ENCODE data around the gene CAMK4. TPM values are rescaled to one million over a fixed set of nuclear protein-coding genes. Genes with fewer than 3 reads are reported as not detected.
"Not testable (repeated sequence)": the region's sequence is repeated elsewhere in the genome, so short reads cannot be mapped to it uniquely, and the experiment has no call there.

Gene CAMK4
- total RNA-seq, 1 donor from 2014 or later, result 130 TPM

- not testable (repeated sequence) for DNase-seq
These were observed 33.4 kb downstream of the CAMK4 start for GRCh38 chr5:111257610-111258009.

GRCh38 chr5:111259636-111260035 is 35.5 kb downstream of the CAMK4 start:
- DNase-seq, result no peak

- no peak for DNase-seq
These were observed 37.4 kb downstream of the CAMK4 start for GRCh38 chr5:111261610-111262009.

DNA sequence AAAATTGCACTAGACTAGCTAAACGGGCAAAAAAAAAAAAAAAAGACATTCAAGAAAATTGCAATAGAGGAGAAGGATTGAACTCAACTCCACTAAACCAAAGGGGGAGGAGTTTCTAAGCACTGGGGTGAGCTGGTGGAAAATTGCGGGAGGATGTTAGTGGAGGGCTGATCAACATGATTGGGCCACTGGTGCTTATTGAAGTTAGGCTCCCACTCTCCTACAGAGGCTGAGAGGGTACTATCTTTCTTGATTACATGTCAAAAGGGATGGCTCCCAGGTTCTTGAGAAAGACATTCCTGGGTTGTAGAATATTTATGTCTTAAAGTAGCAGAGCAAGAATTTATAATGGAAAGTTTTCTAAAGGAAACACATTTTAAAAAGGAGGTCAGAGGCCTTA is 38.0 kb downstream of the CAMK4 start:
- no peak for DNase-seq

DNA sequence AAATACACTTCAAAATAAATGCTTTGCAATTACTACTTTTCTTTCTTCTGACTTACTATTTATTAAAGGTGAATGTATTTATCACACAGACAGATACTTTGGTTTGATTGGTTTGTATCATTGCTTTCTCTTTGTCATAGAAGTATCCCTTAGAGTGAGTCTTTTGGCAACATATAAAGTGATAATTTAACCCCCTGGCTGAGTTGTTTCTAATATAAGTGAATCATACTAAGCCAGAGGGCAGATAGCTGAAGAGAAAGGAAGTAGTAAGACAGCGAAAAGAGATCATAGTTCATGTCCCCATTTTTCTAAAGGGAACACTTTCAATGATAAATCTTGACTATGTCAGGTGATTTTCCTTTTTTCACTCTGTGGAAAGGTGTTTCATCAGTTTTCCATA is 38.6 kb downstream of the CAMK4 start:
- DNase-seq, result no peak

DNA sequence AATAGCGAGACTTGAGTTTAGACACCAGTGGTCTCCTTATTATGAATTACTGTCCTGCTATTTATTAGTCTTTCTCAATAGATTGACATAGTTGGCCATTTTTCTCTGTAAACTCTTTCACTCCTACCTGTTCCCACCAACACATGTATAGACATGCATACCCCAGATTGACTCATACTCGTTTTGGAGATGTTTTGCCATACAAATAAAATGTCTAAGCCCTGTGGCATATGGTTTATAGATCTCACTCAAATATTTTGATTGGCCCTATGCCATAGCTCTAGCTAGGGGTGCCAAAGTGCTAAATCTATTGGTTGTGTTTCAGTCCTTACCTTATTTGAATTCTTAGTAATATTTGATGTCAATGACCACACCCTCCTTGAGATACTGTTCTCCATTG is 42.3 kb downstream of the CAMK4 start:
- DNase-seq, result no peak

- DNase-seq, result no peak
These were observed 44.1 kb downstream of the CAMK4 start for GRCh38 chr5:111268300-111268699.

GRCh38 chr5:111271885-111272284 is 47.7 kb downstream of the CAMK4 start:
- no peak for DNase-seq

- no peak for DNase-seq
These were observed 52.9 kb downstream of the CAMK4 start for GRCh38 chr5:111277061-111277460.

GRCh38 chr5:111278858-111279504 is 54.8 kb downstream of the CAMK4 start:
- DNase-seq, result no peak

- peak; percentile 45 for DNase-seq
These were observed 56.2 kb downstream of the CAMK4 start for GRCh38 chr5:111280282-111280951.

DNA sequence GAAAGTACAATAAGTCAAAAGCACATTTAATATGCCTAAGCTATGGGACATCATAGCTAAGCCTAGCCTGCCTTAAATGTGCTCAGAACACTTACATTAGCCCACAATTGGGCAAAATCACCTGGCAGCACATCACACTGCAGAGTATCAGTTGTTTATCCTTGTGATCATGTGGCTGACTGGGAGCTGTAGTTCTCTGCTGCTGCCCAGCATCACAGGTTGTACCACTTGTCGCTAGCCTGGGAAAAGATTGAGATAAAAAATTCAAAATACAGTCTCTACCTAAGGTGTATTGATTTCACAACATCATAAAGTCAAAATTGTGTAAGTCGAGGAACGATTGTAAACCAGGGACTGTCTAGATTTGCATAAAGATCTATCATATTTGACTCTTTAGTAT is 58.6 kb downstream of the CAMK4 start:
- DNase-seq, result no peak

GRCh38 chr5:111284825-111285224 is 60.6 kb downstream of the CAMK4 start:
- DNase-seq, result no peak

- DNase-seq, result no peak
These were observed 70.4 kb downstream of the CAMK4 start for GRCh38 chr5:111294551-111294950.

- DNase-seq, result no peak
These were observed 71.5 kb downstream of the CAMK4 start for GRCh38 chr5:111295649-111296048.

- no peak for DNase-seq
These were observed 72.4 kb downstream of the CAMK4 start for GRCh38 chr5:111296570-111296969.

DNA sequence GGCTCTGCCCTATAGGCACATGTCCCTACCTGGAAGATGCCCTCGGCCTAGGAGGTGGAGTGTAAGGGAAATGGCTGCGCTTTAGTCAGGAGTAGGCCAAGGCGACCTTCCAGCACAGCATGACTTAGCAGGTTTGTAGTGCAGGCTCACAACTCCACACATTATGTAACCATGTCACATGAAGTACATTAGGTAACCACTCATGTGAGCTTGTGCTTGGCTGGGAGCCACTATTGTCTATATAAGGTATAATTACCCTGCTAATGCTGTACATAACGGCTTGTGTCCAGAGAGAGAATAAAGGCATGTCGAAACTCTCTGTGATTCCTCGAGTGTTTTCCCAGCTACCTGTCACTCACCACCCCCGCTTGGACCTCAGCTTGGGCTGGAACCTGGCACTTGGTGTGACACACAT is 74.9 kb downstream of the CAMK4 start:
- no peak for DNase-seq

GRCh38 chr5:111299831-111300432 is 75.7 kb downstream of the CAMK4 start:
- no peak for DNase-seq

DNA sequence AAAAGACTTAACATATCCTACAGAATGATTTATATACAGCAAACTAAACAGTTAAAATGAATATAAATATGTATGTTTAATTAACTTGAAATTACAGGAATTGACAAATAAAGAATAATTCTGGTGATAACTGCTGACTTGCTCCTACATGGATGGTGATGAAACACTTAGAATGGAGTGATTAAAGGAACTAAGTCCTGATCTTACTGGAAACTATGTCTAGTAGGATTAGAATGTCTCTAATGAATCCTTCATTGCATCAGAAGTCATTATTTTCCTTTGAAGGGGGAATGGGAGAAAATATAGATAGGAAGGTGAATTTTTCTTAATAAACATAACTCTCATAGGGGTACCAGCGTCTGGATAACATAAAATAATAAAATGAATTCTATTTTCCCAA is 77.1 kb downstream of the CAMK4 start:
- no peak for DNase-seq

- not testable (repeated sequence) for DNase-seq
These were observed 77.9 kb downstream of the CAMK4 start for GRCh38 chr5:111302043-111302442.

DNA sequence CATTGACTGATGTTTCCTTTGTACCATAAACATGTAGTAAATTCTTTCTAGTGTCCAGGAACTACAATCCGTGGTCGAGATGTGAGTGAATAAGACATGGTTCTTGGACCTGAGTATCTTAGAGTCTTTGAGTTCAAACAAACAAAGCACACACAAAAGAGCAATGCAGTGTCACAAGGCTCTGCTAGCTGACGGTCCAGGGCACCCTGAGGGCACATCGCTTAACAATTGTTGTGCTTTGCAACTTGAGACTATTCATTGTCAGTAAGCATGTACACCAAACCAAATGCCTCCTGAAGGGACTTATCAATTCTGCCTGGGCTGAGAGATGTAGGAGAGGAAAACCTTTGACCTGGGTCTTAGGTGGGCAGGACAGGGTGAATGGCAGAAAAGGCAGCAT is 84.8 kb downstream of the CAMK4 start:
- DNase-seq, result no peak

DNA sequence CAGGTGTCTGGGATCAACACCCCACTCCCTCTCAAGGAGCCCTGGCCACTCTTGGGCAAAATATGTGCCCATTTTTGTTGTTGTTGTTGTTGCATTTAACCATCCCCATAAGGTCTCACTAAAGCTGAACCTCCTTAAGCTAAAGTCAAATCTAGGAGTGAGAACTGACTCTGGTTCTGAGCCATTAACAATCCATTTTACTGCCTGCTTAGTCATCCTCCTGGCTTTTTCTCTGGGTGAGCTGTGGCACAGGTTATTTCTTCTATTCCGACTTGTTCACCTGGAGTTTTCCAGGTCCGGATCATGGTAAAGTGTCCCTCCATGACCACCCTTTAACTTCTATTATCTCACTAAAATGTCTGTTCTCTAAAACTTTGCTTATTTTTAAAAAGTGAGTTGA is 85.2 kb downstream of the CAMK4 start:
- no peak for DNase-seq

GRCh38 chr5:111310711-111311620 is 86.8 kb downstream of the CAMK4 start:
- no peak for DNase-seq
